Left renal cortex interstitium (tissue), 4 donors: ENCODE data around the gene VSIG10L2. TPM values are rescaled to one million over a fixed set of nuclear protein-coding genes. Genes with fewer than 3 reads are reported as not detected.

Experiments used
- DNase-seq, 4 donors: peaks; one replicate each; pipeline ENCODE4 v3.0.0-alpha.2; 2013; ENCODE audit warnings: low read depth in 4 of 4, low spot score in 2 of 4, missing footprints in 1 of 4
- polyA plus RNA-seq, 4 donors: library from polyadenylated mRNA; unstranded; fragments of 120-200 nt; gene quantifications; one replicate each; pipeline ENCODE4 v1.2.1, GENCODE V29; 2013; ENCODE audit not compliant: insufficient read length in 4 of 4

The VSIG10L2 gene
- polyA plus RNA-seq, 4 donors, result not detected

DNA sequence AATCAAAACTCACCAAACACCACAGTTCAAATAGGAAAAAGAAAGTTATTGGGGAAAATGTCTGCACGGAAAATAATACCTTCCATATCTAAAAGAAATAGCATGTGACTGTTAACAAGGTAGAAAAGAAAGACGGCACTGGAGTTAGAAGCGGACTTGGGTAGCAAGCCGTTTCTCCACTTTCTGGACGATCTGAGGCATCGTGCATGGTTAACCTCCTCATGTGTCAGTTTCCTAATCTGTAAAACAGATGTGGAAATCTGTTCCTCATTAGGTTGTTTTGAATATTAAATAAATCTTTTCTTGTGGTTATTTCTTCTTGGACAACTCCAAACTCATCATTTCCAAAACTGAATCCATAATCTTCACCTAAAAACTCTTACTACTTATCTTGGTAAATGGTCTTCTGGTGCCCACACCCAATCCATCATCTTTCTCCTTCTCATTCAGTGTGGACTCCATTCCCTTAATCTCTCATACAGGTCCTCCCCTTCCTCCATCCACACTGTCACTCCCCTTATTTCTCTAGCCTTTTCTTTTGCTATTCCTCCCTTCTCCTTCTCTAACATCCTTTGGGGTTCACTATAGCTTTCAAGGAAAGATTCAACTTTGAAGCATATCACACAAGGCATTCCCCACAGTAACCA lies 53.5 kb downstream of the VSIG10L2 start:
- DNase-seq, result no peak

DNA sequence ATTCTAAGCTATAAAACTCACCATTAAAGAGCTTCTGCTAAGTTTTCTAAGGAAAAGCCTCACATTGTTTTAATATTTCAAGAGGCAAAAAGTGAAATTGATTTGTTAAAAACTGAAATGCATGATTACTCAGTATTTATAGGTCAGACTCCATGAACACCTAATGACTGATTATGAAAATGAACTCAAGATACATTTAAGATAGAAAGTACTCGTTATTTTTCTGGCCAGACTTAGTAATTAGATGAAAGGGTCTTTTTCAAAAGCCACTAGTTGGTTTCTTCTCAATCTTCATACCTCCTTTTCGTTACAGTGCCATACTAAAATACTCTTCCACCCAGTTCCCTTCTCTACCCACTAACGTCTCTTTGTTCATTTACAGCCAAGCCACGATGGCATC lies 56.3 kb downstream of the VSIG10L2 start:
- DNase-seq, result no peak

Other genes starting within 250 kb of the VSIG10L2 start
- not detected for gene PATE1, start 199.8 kb upstream of the VSIG10L2 start, polyA plus RNA-seq
- under 1 TPM in 2 of 4 donors, not detected in 2; 0.08 to 0.27 TPM for gene PATE2, start 167.2 kb upstream of the VSIG10L2 start, polyA plus RNA-seq
- gene PATE3, start 157.9 kb upstream of the VSIG10L2 start, polyA plus RNA-seq, result not detected
- under 1 TPM in 1 of 4 donors, not detected in 3; 0.30 TPM for gene PATE4, start 112.7 kb upstream of the VSIG10L2 start, polyA plus RNA-seq
- 10 to 100 TPM; 11.4 to 12.1 (median 11.8) TPM for gene HYLS1, start 58.4 kb upstream of the VSIG10L2 start, polyA plus RNA-seq
- 10 to 100 TPM; 16.1 to 18.2 (median 17.3) TPM for gene PUS3, start 42.8 kb upstream of the VSIG10L2 start, polyA plus RNA-seq
- gene DDX25, start 41.5 kb upstream of the VSIG10L2 start, polyA plus RNA-seq, result 1 to 10 TPM; 3.1 to 6.9 (median 5.8) TPM
- 10 to 100 TPM; 17.9 to 29.2 (median 22.9) TPM for gene CDON, start 116.8 kb downstream of the VSIG10L2 start, polyA plus RNA-seq